Measurements from ENCODE around the gene STT3B.

Gene STT3B

DNA sequence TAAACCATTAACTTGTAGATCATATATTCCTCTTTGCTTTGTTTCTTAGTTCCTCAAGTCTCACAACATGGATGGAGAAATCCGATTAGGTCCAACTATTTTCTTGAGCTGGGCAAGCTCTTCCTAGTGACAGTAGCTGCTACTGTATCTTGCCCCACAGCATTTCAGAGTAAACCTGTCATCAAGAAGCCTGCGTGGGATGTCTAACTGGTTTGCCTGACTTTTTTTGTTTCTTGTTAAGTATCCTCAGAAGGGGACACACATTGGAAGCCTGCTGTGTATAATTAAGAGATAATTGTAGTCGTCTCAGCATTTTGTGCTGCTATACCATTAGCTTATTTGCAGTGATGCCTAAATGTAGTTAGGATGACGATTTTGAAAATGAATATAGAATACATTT, 29.3 kb upstream of the STT3B start:
- TF ChIP-seq REST (IDR thresholded peaks at IDR 0.05; ENCODE audit: insufficient read depth in 1 of 2, low read depth in 2 of 2, low read length in 2 of 2) = no peak

DNA sequence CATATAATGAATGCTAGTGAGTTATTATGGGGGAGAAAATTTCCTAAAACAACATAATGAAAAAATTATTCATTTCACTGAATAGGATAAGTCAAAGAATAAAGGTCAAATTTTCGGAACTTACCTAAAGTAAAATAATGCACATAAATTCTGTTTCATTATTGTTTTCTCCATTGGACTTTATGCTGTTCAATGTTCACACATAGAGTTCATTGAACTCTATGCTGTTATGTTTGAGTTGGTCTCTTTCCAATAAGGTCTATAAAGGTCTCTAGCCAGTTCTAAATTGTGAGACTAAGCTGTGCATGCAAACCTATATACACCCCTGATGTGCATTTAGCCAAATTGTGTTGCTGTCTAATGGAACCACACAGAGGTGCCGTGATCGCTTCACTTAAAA, 28.5 kb upstream of the STT3B start:
- TF ChIP-seq REST (IDR thresholded peaks at IDR 0.05; ENCODE audit: insufficient read depth in 1 of 2, low read depth in 2 of 2, low read length in 2 of 2) = no peak
- no peak for TF ChIP-seq TAF1 (IDR thresholded peaks at IDR 0.05; ENCODE audit: borderline replicate concordance, insufficient read depth, low read length)
- no peak for TF ChIP-seq POLR2AphosphoS5 (IDR thresholded peaks at IDR 0.05; ENCODE audit: low read depth, low read length)
- TF ChIP-seq FOXP2 (optimal IDR thresholded peaks at IDR 0.05; ENCODE audit: borderline replicate concordance, extremely low read depth, extremely low read length, insufficient read depth) = no peak
- no peak for TF ChIP-seq SIN3A (IDR thresholded peaks at IDR 0.05; ENCODE audit: borderline replicate concordance, insufficient read depth, low read length)

DNA sequence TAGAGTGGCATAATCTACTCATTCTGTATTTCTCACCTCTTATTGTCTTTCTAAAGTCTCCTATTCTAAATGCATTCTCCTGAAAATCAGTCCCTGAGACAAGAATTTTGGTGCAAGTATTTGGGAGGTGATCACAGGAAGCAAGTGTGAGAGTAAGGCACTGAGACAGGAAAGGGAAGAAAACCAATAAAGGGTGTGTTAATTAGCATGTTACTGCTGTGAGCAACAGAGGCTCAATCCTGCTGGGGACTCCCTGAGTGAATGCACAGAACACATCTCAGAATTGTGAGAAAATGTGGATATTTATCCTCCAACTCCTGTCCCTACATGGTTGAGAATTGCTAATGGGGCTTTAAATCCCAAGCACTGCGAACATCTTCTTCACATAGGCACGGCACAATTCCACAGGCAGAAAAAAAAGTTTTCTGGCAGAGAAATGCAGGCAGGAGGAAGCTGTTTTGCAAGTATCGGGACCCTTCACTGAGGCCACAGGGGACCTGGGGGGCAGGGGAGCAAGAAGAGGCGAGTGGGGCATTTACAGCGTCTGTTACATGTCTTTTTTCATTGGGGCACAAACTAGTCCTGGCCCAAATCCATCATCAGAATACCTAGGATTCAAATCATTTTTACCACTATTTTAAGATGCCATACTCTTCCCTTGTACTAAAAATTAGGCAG, 27.2 kb upstream of the STT3B start:
- TF ChIP-seq REST (IDR thresholded peaks at IDR 0.05; ENCODE audit: insufficient read depth in 1 of 2, low read depth in 2 of 2, low read length in 2 of 2) = no peak
- no peak for TF ChIP-seq FOXP2 (optimal IDR thresholded peaks at IDR 0.05; ENCODE audit: borderline replicate concordance, extremely low read depth, extremely low read length, insufficient read depth)
- no peak for TF ChIP-seq TAF1 (IDR thresholded peaks at IDR 0.05; ENCODE audit: borderline replicate concordance, insufficient read depth, low read length)
- no peak for TF ChIP-seq SIN3A (IDR thresholded peaks at IDR 0.05; ENCODE audit: borderline replicate concordance, insufficient read depth, low read length)
- TF ChIP-seq POLR2AphosphoS5 (IDR thresholded peaks at IDR 0.05; ENCODE audit: low read depth, low read length) = no peak

- TF ChIP-seq FOXP2 (optimal IDR thresholded peaks at IDR 0.05; ENCODE audit: borderline replicate concordance, extremely low read depth, extremely low read length, insufficient read depth) (no peak), REST (IDR thresholded peaks at IDR 0.05; ENCODE audit: insufficient read depth in 1 of 2, low read depth in 2 of 2, low read length in 2 of 2) (no peak), SIN3A (IDR thresholded peaks at IDR 0.05; ENCODE audit: borderline replicate concordance, insufficient read depth, low read length) (no peak), TAF1 (IDR thresholded peaks at IDR 0.05; ENCODE audit: borderline replicate concordance, insufficient read depth, low read length) (no peak), POLR2AphosphoS5 (IDR thresholded peaks at IDR 0.05; ENCODE audit: low read depth, low read length) (no peak)
Measured at GRCh38 chr3:31508452-31509146, 24.1 kb upstream of the STT3B start.

Data from PFSK-1 (cell line).